Stimulated activated CD8-positive, alpha-beta memory T cell treated with anti-CD3 and anti-CD28 coated beads, Interleukin-12 subunit alpha, Interleukin-12 subunit beta, amount 100 ng/mL, for 1 hour (primary cell): Measurements from ENCODE around the gene HERC4.
"Not testable (repeated sequence)": the region's sequence is repeated elsewhere in the genome, so short reads cannot be mapped to it uniquely, and the experiment has no call there.

ENCODE experiments used
- DNase-seq: peaks from one replicate; pipeline ENCODE4 v3.0.0-alpha.2; 2020; ENCODE audit warnings: low read depth

Gene HERC4

GRCh38 chr10:68087685-68088401, 12.8 kb upstream of the HERC4 start:
- no peak for DNase-seq

GRCh38 chr10:68086910-68087684, 12.0 kb upstream of the HERC4 start:
- DNase-seq, result no peak

GRCh38 chr10:68086011-68086410, 10.9 kb upstream of the HERC4 start:
- DNase-seq, result no peak

GRCh38 chr10:68084469-68084868, 9.4 kb upstream of the HERC4 start:
- no peak for DNase-seq

- DNase-seq, result no peak
Observed at GRCh38 chr10:68083953-68084352, 8.9 kb upstream of the HERC4 start.

- no peak for DNase-seq
Observed at GRCh38 chr10:68082872-68083271, 7.8 kb upstream of the HERC4 start.

GRCh38 chr10:68081916-68082315, 6.8 kb upstream of the HERC4 start:
- no peak for DNase-seq

GRCh38 chr10:68080853-68081431, 5.9 kb upstream of the HERC4 start:
- no peak for DNase-seq

- DNase-seq, result no peak
Observed at GRCh38 chr10:68079434-68079833, 4.4 kb upstream of the HERC4 start.

GRCh38 chr10:68077026-68077425, 1.9 kb upstream of the HERC4 start:
- no peak for DNase-seq

- not testable (repeated sequence) for DNase-seq
Observed at GRCh38 chr10:68076081-68076480, 998 bp upstream of the HERC4 start.

GRCh38 chr10:68075550-68076004, 494 bp upstream of the HERC4 start:
- no peak for DNase-seq

GRCh38 chr10:68074031-68074774, 880 bp downstream of the HERC4 start:
- DNase-seq, result no peak

GRCh38 chr10:68073631-68074030, 1.5 kb downstream of the HERC4 start:
- no peak for DNase-seq

- no peak for DNase-seq
Observed at GRCh38 chr10:68067508-68067907, 7.6 kb downstream of the HERC4 start.

GRCh38 chr10:68067029-68067428, 8.1 kb downstream of the HERC4 start:
- DNase-seq, result no peak

GRCh38 chr10:68053553-68053952, 21.5 kb downstream of the HERC4 start:
- DNase-seq, result no peak

GRCh38 chr10:68052463-68052862, 22.6 kb downstream of the HERC4 start:
- DNase-seq, result no peak

GRCh38 chr10:68049289-68050078, 25.6 kb downstream of the HERC4 start:
- DNase-seq, result no peak

- DNase-seq, result no peak
Observed at GRCh38 chr10:68047554-68048327, 27.3 kb downstream of the HERC4 start.

GRCh38 chr10:68047122-68047521, 28.0 kb downstream of the HERC4 start:
- DNase-seq, result no peak
